Stimulated activated CD4-positive, alpha-beta T cell treated with anti-CD3 and anti-CD28 coated beads, Interleukin-15, amount 100 ng/mL, for 48 hours (primary cell): ENCODE results near the gene ZNF639.
A peak's percentile ranks its signal among the peaks of the same experiment; 100 is the strongest.

Experiments
- DNase-seq, 2 donors: peaks; one replicate each; pipeline ENCODE4 v3.0.0-alpha.2; 2020; ENCODE audit warnings: low read depth in 2 of 2

The ZNF639 gene

GRCh38 chr3:179318876-179319275 is 4.0 kb upstream of the ZNF639 start:
- no peak for DNase-seq

- DNase-seq, result no peak
Observed at GRCh38 chr3:179321668-179322285, 1.1 kb upstream of the ZNF639 start.

- DNase-seq, result peak; percentile 24 to 41
Observed at GRCh38 chr3:179323197-179324110, 623 bp downstream of the ZNF639 start.

GRCh38 chr3:179324270-179324754 is 1.5 kb downstream of the ZNF639 start:
- no peak for DNase-seq

GRCh38 chr3:179330438-179330837 is 7.6 kb downstream of the ZNF639 start:
- no peak for DNase-seq

GRCh38 chr3:179332240-179332639 is 9.4 kb downstream of the ZNF639 start:
- no peak for DNase-seq

GRCh38 chr3:179333084-179333483 is 10.3 kb downstream of the ZNF639 start:
- no peak for DNase-seq

GRCh38 chr3:179336345-179336929 is 13.6 kb downstream of the ZNF639 start:
- DNase-seq, result no peak

- DNase-seq, result peak; percentile 78 to 82
Observed at GRCh38 chr3:179347345-179348194, 24.7 kb downstream of the ZNF639 start, which contains the start of gene MFN1. TSS of gene MFN1 (plus strand) at chr3:179347709. CDS start at chr3:179348852, 1,143 bp downstream.

GRCh38 chr3:179348325-179349013 is 25.6 kb downstream of the ZNF639 start:
- DNase-seq, result no peak

GRCh38 chr3:179355996-179356395 is 33.2 kb downstream of the ZNF639 start:
- no peak for DNase-seq

- DNase-seq, result no peak
Observed at GRCh38 chr3:179363332-179363731, 40.5 kb downstream of the ZNF639 start.

- no peak for DNase-seq
Observed at GRCh38 chr3:179369621-179370020, 46.8 kb downstream of the ZNF639 start.

- no peak for DNase-seq
Observed at GRCh38 chr3:179373938-179374337, 51.1 kb downstream of the ZNF639 start.

- no peak for DNase-seq
Observed at GRCh38 chr3:179375091-179375999, 52.5 kb downstream of the ZNF639 start.

GRCh38 chr3:179376474-179376873 is 53.6 kb downstream of the ZNF639 start:
- no peak for DNase-seq
